ENCODE results near the gene TGM2.

Gene TGM2

DNA sequence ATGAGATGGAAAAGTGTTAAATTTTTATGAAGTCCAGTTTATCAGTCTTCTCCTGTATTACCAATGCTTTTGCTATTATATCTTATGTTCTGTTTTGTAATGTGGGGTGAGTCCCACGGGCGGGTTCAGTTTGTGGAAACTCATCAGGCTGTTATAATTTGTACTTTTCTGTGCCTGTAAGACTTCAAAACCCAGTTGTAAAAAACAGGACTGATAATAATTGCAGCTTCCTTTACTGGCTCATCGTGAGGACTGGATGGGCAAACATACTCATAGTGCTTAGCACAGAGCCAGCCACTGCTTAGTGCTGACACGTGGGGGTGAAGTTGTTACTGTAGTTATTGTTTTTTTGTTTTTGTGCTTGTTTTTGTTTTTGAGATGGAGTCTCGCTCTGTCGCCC lies 45.6 kb downstream of the TGM2 start:
- Histone ChIP-seq H2AFZ (ENCODE audit: low read depth, low read length) (no peak overlapping the region), H3K4me3 (ENCODE audit: low read length) (no peak overlapping the region)

DNA sequence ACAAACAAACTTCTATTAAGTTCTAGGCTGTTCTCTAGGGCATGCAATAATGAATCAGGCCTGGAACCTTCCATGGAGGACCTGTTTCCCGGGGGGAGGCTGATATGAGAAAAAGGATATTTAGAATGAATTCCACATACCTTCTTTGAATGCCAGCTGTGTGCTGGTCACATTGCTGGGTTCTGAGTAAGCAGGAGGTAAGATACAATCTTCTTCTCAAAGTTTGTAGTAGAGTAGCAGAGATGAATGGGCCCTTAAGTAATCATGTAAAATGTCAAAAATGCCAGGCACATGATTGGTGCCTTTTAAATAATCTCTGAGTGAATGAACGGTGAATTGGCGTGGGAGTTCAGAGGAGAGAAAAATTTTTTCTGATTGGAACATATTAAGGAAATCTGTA lies 47.4 kb downstream of the TGM2 start:
- Histone ChIP-seq H3K9me3 (ENCODE audit: low read length) (no peaks in the 10 kb centered on the region), H3K4me3 (ENCODE audit: low read length) (no peak overlapping the region), H2AFZ (ENCODE audit: low read depth, low read length) (no peak overlapping the region), H3K4me1 (ENCODE audit: insufficient read depth, low read length) (no peaks in the 10 kb centered on the region), H3K36me3 (ENCODE audit: insufficient read depth, low read length) (no peaks in the 10 kb centered on the region), H3K27me3 (ENCODE audit: insufficient read depth, low read length) (no peaks in the 10 kb centered on the region)

More for the DNA sequence above, 45.6 kb downstream of the TGM2 start:
- no peaks in the 10 kb centered on the region for H3K9me3 ChIP-seq (ENCODE audit: low read length)
- no peaks in the 10 kb centered on the region for H3K36me3 ChIP-seq (ENCODE audit: insufficient read depth, low read length)
- H3K27me3 ChIP-seq (ENCODE audit: insufficient read depth, low read length), result no peaks in the 10 kb centered on the region
- H3K4me1 ChIP-seq (ENCODE audit: insufficient read depth, low read length), result no peaks in the 10 kb centered on the region

DNA sequence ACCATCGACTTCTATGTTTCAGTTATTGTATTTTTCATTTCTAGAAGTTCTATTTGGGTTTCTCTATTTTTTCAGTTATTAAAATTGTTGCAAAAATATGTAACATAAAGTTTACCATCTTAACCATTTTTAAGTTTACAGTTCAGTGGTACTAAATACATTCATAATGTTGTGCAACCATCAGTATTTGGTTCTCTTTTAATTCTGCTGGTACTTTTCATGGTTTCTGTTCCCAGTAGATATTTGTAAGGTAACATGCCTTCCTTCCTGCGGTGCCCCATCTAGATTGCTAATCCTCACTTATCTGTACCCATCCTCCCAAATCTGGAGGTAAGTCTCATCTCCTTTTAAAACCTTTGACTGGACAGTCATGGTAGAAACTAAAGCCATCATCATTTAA lies 47.9 kb downstream of the TGM2 start:
- no peak overlapping the region for H2AFZ ChIP-seq (ENCODE audit: low read depth, low read length)
- no peaks in the 10 kb centered on the region for H3K9me3 ChIP-seq (ENCODE audit: low read length)
- no peaks in the 10 kb centered on the region for H3K4me1 ChIP-seq (ENCODE audit: insufficient read depth, low read length)
- no peak overlapping the region for H3K4me3 ChIP-seq (ENCODE audit: low read length)
- no peaks in the 10 kb centered on the region for H3K27me3 ChIP-seq (ENCODE audit: insufficient read depth, low read length)
- no peaks in the 10 kb centered on the region for H3K36me3 ChIP-seq (ENCODE audit: insufficient read depth, low read length)

DNA sequence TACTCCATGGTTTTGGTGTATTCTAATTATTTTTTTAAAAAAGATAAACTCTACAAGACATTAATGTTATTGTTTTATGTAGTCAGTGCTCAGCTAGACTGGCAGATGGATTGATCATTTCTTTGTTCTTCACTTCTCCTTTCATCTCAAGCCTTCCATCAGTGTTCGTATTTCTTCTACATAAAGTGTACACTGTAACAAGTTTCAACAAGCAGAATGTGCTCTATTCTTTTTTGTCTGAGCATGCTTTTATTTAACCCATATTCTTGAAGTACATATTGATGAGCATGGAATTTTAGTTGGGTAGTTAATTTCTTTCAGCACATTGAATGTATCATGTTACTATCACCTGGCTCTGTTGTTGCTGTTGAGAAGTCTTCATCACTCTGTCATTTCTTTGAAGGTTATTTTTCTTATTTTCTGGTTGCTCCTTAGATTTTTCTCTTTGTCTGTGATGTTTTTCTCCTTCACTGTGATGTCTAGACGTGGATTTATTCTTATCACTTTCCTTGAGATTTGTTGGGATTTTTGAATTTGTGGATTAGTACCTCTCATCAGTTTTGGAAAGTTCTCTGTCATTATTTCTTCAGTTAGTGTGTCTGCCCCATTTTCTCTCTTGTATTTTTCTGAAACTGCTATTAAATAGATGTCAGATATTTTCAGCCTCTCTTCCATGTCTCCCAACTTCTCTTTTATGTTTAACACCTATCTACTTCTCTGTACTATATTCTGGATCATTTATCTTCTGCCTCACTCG lies 48.5 kb downstream of the TGM2 start:
- H3K36me3 ChIP-seq (ENCODE audit: insufficient read depth, low read length), result no peaks in the 10 kb centered on the region

DNA sequence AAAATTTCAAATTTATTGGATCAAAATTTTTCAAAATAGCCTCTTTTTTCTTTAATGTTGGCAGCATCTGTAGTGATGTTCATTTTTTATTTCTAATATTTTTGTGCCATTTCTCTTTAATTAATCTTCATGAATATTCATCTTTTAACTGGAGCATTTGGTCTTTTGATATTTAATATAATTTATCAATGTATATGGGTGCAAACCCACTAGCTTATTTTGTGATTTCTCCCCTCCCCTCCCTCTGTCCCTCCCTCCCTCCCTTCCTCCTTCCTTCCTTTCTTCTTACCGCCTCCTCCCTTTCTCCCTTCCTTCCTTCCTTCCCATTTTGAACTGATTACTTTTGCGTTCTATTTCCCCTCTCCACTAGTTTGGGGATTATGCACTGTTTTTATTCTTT lies 49.2 kb downstream of the TGM2 start:
- H3K9me3 ChIP-seq (ENCODE audit: low read length), result no peaks in the 10 kb centered on the region

More for the DNA sequence above, 48.5 kb downstream of the TGM2 start:
- Histone ChIP-seq H3K4me1 (ENCODE audit: insufficient read depth, low read length) (no peaks in the 10 kb centered on the region), H3K9me3 (ENCODE audit: low read length) (no peaks in the 10 kb centered on the region), H3K27me3 (ENCODE audit: insufficient read depth, low read length) (no peaks in the 10 kb centered on the region), H2AFZ (ENCODE audit: low read depth, low read length) (no peak overlapping the region), H3K4me3 (ENCODE audit: low read length) (no peak overlapping the region)

DNA sequence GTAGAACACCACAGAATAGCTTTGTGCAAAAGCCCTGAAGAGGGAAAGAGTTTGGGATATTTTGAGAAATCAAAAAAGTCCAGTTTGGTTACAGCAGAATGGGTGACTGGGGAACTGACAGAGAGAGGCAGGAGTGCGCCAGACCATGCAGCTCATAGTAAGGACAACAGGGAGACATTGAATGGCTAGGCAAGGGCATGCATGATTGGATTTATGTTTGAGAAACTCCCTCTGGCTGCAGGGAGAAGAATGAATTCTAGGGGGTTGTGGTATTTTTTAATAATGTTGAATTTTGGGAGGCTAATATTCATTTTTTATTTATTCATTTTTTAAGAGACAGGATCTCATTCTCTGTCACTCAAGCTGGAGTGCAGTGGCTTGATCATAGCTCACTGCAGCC lies 49.9 kb downstream of the TGM2 start:
- Histone ChIP-seq H3K4me1 (ENCODE audit: insufficient read depth, low read length) (no peaks in the 10 kb centered on the region), H3K9me3 (ENCODE audit: low read length) (no peaks in the 10 kb centered on the region)

More for the DNA sequence above, 49.2 kb downstream of the TGM2 start:
- no peak overlapping the region for H3K4me3 ChIP-seq (ENCODE audit: low read length)
- no peaks in the 10 kb centered on the region for H3K36me3 ChIP-seq (ENCODE audit: insufficient read depth, low read length)
- H3K4me1 ChIP-seq (ENCODE audit: insufficient read depth, low read length), result no peaks in the 10 kb centered on the region
- H3K27me3 ChIP-seq (ENCODE audit: insufficient read depth, low read length), result no peaks in the 10 kb centered on the region
- no peak overlapping the region for H2AFZ ChIP-seq (ENCODE audit: low read depth, low read length)

DNA sequence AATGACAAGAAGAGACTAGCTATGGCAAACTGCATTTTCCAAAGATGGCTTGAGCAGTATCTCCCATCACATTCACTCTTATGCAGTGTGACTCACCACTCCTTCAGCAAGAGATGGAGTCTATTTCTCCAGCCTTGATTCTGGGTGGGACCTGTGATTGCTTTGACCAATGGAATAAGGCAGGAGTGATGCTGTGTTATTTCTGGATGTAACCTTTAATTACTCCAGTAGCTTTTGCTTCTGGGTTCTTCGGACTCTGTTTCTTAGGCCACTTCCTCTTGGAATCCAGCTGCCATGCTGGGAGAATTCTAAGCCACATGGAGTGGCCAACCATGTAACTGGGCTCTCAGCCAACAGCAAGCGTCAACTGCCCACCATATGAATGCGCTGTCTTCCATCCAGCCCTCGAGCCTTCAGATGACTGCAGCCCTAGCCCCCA lies 50.7 kb downstream of the TGM2 start:
- no peak overlapping the region for H3K4me3 ChIP-seq (ENCODE audit: low read length)
- no peaks in the 10 kb centered on the region for H3K36me3 ChIP-seq (ENCODE audit: insufficient read depth, low read length)
- H2AFZ ChIP-seq (ENCODE audit: low read depth, low read length), result no peak overlapping the region
- no peaks in the 10 kb centered on the region for H3K9me3 ChIP-seq (ENCODE audit: low read length)
- H3K27me3 ChIP-seq (ENCODE audit: insufficient read depth, low read length), result no peaks in the 10 kb centered on the region
- H3K4me1 ChIP-seq (ENCODE audit: insufficient read depth, low read length), result no peaks in the 10 kb centered on the region

More for the DNA sequence above, 49.9 kb downstream of the TGM2 start:
- Histone ChIP-seq H3K36me3 (ENCODE audit: insufficient read depth, low read length) (no peaks in the 10 kb centered on the region), H3K4me3 (ENCODE audit: low read length) (no peak overlapping the region), H2AFZ (ENCODE audit: low read depth, low read length) (no peak overlapping the region), H3K27me3 (ENCODE audit: insufficient read depth, low read length) (no peaks in the 10 kb centered on the region)

DNA sequence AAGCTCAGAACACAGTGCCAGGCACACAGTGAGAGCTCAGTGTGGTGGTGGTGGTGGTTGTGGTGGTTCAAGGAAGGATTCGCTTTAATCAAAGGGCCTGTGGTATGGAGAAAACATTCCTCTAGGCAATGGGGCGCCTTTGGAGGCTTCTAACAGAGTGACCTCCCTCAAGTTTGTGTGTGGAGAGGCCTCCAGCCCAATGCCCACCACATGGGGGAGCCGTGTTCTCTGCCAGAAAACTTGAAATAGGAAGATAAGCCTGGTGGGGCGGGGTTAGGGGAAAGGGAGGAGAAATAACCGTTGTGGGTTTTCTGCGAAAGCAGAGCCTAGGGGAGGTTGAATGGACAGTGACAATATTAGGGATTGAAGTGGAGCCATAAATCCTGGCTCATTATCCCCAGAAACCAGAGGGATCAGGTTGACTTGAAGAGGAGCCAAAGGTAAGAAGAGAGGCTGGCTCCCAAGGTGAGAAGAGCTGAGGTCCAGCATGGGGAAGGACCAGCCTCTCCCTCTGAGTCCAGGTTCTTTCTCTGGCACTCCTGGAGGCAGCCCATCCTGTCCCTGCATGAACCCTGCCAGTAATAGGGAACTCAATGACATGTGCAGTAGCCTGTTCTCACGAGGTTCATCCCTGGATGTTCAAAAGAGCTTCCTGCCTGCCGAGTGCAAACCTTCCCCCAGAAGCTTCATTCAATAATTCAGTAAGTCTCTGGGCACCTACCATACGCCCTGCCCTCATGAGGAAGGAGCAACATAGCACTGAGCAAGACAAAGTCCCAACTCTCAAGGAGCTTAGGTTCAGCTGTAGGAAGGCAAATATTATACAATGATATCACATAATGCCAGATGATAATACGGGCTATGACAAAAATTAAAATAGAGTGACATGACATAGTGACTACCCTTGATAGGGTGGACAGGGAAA lies 51.4 kb downstream of the TGM2 start:
- Histone ChIP-seq H3K9me3 (ENCODE audit: low read length) (no peaks in the 10 kb centered on the region), H2AFZ (ENCODE audit: low read depth, low read length) (no peak overlapping the region), H3K4me1 (ENCODE audit: insufficient read depth, low read length) (no peaks in the 10 kb centered on the region), H3K4me3 (ENCODE audit: low read length) (no peak overlapping the region), H3K36me3 (ENCODE audit: insufficient read depth, low read length) (no peaks in the 10 kb centered on the region), H3K27me3 (ENCODE audit: insufficient read depth, low read length) (no peaks in the 10 kb centered on the region)

DNA sequence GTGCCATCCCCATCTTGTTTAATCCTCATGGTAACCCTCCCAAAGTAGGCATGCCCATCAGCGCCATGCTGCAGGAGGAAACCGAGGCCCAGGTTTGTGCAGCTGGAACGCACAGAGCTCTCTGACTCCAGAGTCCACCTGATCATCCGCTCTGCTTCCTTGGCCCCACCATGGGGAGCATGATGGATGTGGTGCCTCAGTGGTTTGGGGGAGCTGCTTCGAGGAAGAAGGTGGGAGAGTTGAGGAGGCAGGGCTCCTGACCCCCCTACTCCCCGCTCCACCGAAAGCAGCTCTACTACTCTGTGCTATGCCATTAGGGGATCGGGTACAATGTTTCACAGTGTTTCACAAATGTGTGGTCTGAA lies 52.2 kb downstream of the TGM2 start:
- no peak overlapping the region for H2AFZ ChIP-seq (ENCODE audit: low read depth, low read length)
- H3K4me1 ChIP-seq (ENCODE audit: insufficient read depth, low read length), result no peaks in the 10 kb centered on the region
- H3K9me3 ChIP-seq (ENCODE audit: low read length), result no peaks in the 10 kb centered on the region
- no peaks in the 10 kb centered on the region for H3K36me3 ChIP-seq (ENCODE audit: insufficient read depth, low read length)
- H3K4me3 ChIP-seq (ENCODE audit: low read length), result no peak overlapping the region
- no peaks in the 10 kb centered on the region for H3K27me3 ChIP-seq (ENCODE audit: insufficient read depth, low read length)

DNA sequence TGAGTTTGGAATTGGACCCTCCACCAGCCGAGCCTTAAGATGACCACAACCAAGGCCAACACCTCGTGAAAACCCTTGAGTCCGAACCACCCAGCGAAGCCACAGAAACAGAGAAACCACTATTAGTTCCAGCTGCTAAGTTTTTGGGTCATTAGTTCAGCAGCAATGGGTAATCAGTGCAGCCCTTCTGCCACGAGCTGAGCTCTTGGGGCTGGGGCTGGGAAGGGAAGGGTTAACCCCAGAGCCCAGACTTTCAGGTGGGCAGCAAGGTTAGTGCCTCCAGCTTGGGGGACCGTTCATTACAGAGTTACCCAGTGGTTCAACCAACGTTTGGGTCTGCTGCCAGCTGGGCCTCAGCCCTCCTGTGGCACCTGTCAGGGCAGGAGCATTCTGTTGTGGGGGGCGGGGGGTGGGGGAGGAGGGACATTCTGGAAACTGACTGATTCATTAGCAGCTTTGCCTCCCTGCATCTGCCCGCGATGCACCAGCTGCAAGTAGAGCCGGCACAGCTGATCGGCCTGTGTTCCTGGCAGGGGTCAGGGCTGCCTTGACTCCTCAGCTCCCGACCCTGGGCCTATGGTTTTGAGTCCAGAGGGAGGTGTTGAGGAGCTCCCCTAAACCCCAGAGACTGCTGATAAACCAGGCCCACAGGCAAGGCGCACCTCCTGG lies 52.7 kb downstream of the TGM2 start:
- no peaks in the 10 kb centered on the region for H3K9me3 ChIP-seq (ENCODE audit: low read length)
- H3K36me3 ChIP-seq (ENCODE audit: insufficient read depth, low read length), result no peaks in the 10 kb centered on the region
- H3K4me1 ChIP-seq (ENCODE audit: insufficient read depth, low read length), result no peaks in the 10 kb centered on the region
- no peak overlapping the region for H3K4me3 ChIP-seq (ENCODE audit: low read length)
- H3K27me3 ChIP-seq (ENCODE audit: insufficient read depth, low read length), result no peaks in the 10 kb centered on the region
- no peak overlapping the region for H2AFZ ChIP-seq (ENCODE audit: low read depth, low read length)

DNA sequence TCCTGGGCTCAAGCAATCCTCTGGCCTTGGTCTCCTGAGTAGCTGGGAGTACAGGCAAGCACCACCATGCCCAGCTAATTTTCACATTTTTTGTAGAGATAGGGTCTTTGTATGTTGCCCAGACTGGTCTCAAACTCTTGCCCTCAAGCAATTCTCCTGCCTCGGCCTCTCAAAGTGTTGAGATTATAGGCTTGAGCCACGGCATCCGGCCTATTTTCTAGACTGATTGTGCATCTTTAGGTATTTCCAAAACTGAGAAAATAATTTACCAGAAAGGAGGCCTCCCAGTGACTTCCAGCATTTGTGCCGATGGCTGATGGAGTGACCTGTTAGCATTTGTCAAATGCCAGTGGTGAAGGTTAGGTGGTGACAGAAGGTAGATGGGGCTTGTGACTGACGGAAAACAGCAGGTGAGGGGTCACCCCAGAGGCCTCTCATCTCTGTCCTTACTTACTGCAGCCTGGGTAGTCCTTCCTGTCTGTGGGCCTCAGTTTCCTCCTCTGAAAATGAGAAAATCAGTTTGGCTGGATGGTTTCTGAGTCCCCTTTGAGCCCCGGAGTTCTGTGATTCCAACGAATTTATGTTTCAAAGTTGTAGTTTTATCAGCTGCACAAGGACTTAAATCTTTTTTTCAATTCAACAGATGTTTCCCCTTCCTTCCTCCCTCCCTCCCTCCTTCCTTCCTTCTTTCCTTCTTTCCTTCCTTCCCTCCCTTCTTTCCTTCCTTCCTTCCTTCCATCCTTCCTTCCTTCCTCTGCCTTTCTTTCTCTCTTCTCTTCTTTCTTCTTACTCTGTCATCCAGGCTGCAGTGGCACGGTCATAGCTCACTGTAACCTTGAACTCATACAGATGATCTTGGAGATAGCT lies 53.5 kb downstream of the TGM2 start:
- H3K4me1 ChIP-seq (ENCODE audit: insufficient read depth, low read length), result no peaks in the 10 kb centered on the region
- no peaks in the 10 kb centered on the region for H3K36me3 ChIP-seq (ENCODE audit: insufficient read depth, low read length)

DNA sequence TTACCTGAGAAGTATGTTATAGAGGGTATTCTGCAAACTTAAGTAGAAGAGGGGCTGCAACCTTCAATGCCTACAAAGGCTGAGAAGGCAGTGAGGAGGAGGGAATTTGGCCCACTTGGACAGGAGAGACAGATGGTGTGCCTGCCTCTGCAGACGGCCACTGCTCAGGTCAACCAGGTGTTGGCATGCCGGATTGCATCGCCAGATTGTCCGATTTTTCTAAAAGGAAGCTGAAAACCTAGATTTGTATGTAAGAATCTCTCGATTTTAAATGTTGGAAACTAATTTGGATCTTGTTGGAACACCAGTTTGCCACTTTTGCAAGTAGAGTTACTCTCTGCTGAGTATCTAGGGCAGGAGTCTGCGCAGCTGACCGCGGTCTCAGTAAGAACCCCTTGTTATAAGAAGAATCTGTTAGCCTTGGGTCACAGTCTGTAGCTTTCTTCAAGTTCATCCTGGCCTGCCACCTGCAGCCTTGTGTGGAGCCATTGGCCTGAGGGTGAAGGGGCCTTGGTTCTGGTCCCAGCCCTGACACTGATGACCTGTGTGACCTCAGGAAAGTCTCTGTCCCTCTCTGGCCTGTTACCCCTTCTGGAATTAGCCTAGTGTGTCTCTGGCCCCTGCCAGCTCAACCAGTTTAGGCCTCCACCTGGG lies 54.4 kb downstream of the TGM2 start:
- Histone ChIP-seq H2AFZ (ENCODE audit: low read depth, low read length) (no peak overlapping the region), H3K36me3 (ENCODE audit: insufficient read depth, low read length) (no peaks in the 10 kb centered on the region), H3K27me3 (ENCODE audit: insufficient read depth, low read length) (no peaks in the 10 kb centered on the region), H3K9me3 (ENCODE audit: low read length) (no peaks in the 10 kb centered on the region), H3K4me1 (ENCODE audit: insufficient read depth, low read length) (no peaks in the 10 kb centered on the region), H3K4me3 (ENCODE audit: low read length) (no peak overlapping the region)

More for the DNA sequence above, 53.5 kb downstream of the TGM2 start:
- Histone ChIP-seq H3K4me3 (ENCODE audit: low read length) (no peak overlapping the region), H3K9me3 (ENCODE audit: low read length) (no peaks in the 10 kb centered on the region), H3K27me3 (ENCODE audit: insufficient read depth, low read length) (no peaks in the 10 kb centered on the region), H2AFZ (ENCODE audit: low read depth, low read length) (no peak overlapping the region)

All from neuron (in vitro differentiated cells).